ENCODE data around the gene H2AZ2. TPM values are rescaled to one million over a fixed set of nuclear protein-coding genes. Genes with fewer than 3 reads are reported as not detected.
A peak's percentile ranks its signal among the peaks of the same experiment; 100 is the strongest.
"Not testable (repeated sequence)": the region's sequence is repeated elsewhere in the genome, so short reads cannot be mapped to it uniquely, and the experiment has no call there.

Gene H2AZ2
- total RNA-seq, 3 donors from 2014 or later = 126 to 242 (median 158) TPM

DNA sequence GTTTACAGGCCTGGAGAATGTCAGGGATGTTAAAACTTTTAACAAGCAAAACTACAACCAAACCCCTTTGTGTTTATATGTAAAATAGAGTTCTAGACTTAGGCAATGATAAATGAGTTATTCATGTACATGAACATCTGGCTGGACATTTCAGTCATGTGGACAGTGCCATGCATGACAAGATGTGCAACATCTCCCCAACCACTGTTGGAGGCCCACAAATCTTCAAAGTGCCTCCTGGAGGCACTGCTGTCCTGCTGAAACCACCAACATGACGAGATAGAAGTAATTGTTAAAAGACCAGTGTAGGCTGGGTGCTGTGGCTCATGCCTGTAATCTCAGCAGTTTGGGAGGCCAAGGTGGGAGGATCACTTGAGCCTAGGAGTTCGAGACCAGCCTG lies 33.0 kb downstream of the H2AZ2 start:
- no peak overlapping the region for H3K4me3 ChIP-seq
- no peaks in the 10 kb centered on the region for H3K9me3 ChIP-seq
- H3K4me1 ChIP-seq (ENCODE audit: low read depth) = no peaks in the 10 kb centered on the region
- no peak for DNase-seq
- TF ChIP-seq, protein P1, sequence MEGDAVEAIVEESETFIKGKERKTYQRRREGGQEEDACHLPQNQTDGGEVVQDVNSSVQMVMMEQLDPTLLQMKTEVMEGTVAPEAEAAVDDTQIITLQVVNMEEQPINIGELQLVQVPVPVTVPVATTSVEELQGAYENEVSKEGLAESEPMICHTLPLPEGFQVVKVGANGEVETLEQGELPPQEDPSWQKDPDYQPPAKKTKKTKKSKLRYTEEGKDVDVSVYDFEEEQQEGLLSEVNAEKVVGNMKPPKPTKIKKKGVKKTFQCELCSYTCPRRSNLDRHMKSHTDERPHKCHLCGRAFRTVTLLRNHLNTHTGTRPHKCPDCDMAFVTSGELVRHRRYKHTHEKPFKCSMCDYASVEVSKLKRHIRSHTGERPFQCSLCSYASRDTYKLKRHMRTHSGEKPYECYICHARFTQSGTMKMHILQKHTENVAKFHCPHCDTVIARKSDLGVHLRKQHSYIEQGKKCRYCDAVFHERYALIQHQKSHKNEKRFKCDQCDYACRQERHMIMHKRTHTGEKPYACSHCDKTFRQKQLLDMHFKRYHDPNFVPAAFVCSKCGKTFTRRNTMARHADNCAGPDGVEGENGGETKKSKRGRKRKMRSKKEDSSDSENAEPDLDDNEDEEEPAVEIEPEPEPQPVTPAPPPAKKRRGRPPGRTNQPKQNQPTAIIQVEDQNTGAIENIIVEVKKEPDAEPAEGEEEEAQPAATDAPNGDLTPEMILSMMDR (IDR thresholded peaks at IDR 0.05) = no peak
- ATAC-seq = no peak
- H3K36me3 ChIP-seq (ENCODE audit: low read depth) = no peaks in the 10 kb centered on the region
- intact Hi-C loops (cut with DNase I, micrococcal nuclease) = no loop called here

DNA sequence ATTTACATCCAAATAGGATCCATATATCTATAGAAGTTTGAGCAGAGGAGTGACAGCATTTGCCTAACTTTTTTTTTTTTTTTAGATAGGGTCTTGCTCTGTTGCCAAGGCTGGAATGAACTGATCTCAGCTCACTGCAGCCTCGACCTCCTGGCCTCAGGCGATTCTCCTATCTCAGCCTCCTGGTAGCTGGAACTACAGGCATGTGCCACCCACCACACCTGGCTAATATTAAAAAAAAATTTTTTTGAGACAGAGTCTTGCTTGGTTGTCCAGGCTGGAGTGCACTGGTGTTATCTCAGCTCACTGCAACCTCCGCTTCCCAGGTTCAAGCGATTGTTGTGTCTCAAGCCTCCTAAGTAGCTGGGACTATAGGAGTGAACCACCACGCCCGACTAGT lies 36.3 kb downstream of the H2AZ2 start:
- Histone ChIP-seq H3K4me3 (no peak overlapping the region), H3K9me3 (no peaks in the 10 kb centered on the region), H3K36me3 (ENCODE audit: low read depth) (no peaks in the 10 kb centered on the region), H3K4me1 (ENCODE audit: low read depth) (no peaks in the 10 kb centered on the region)
- intact Hi-C loops (cut with DNase I, micrococcal nuclease) = no loop called here
- ATAC-seq (no peak), DNase-seq (no peak)
- TF ChIP-seq, protein P1 (IDR thresholded peaks at IDR 0.05) = no peak

DNA sequence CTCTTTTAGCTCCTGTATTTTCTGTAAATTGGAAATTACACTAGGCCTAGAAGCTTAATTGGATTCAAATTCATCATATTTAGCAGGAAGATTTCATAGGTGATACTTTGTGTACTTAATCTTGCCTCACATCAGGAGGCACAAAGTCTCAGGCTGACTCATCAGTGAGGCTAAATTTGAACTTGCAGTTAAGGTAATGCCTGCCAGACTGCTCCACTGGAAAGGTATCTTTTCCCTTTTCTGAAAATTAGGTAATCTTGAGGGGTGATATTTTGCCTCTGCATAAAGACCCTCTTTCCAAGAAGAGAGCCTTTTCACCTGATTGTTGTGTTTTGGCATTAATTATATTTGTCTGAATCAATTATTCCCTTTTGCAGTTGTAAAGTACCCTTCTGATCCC lies 36.8 kb downstream of the H2AZ2 start:
- Histone ChIP-seq H3K9me3 (no peaks in the 10 kb centered on the region), H3K4me3 (no peak overlapping the region), H3K36me3 (ENCODE audit: low read depth) (no peaks in the 10 kb centered on the region), H3K4me1 (ENCODE audit: low read depth) (no peaks in the 10 kb centered on the region)
- DNase-seq (no peak), ATAC-seq (peak; percentile 59)
- intact Hi-C loops (cut with DNase I, micrococcal nuclease) = no loop called here
- TF ChIP-seq, protein P1 (IDR thresholded peaks at IDR 0.05) = no peak

DNA sequence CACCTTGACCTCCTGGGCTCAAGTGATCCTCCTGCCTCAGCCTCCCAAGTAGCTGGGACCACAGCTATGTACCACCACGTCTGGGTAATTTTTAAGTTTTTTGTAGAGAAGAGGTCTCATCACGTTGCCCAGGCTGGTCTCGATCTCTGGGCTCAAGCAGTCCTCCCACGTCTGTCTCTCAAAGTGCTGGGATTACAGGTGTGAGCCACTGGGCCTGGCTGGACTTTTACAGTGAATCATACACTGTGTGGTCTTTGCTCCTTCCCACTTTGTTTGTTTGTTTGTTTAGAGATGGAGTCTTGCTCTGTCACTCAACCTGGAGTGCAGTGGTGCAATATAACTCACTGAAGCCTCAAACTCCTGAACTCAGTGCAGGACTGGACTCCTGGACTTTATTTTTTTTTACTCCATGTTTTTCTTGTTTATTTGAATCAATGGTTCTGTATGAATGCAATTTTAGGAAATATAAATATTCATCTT lies 38.9 kb downstream of the H2AZ2 start:
- Histone ChIP-seq H3K4me1 (ENCODE audit: low read depth) (no peaks in the 10 kb centered on the region), H3K9me3 (no peaks in the 10 kb centered on the region), H3K4me3 (no peak overlapping the region), H3K36me3 (ENCODE audit: low read depth) (no peaks in the 10 kb centered on the region)
- no peak for ATAC-seq
- intact Hi-C loops (cut with DNase I, micrococcal nuclease) = no loop called here
- DNase-seq = no peak
- TF ChIP-seq, protein P1 (IDR thresholded peaks at IDR 0.05) = no peak

DNA sequence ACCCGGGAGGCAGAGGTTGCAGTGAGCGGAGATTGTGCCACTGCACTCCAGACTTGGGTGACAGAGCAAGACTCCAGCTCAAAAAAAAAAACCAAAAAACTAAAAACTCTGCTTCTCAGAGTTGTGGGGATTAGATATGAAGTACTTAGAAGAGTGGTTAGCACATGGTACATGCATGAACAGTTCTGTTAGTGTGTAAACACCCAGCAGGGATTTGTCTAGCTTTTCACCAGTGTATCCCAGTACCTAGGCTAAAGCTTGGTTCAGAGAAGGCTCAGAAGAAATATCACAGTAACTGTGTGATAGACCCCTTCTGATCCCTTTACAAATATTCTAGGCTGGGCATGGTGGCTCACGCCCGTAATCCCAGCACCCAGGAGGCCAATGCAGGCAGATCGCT lies 41.9 kb downstream of the H2AZ2 start:
- TF ChIP-seq, protein P1 (IDR thresholded peaks at IDR 0.05) = no peak
- peaks cover 13% of the 10 kb centered on the region for H3K36me3 ChIP-seq (ENCODE audit: low read depth)
- intact Hi-C loops (cut with DNase I, micrococcal nuclease) = no loop called here
- ATAC-seq = peak; percentile 12
- DNase-seq = no peak
- H3K4me3 ChIP-seq = no peak overlapping the region
- no peaks in the 10 kb centered on the region for H3K9me3 ChIP-seq
- H3K4me1 ChIP-seq (ENCODE audit: low read depth) = no peaks in the 10 kb centered on the region

DNA sequence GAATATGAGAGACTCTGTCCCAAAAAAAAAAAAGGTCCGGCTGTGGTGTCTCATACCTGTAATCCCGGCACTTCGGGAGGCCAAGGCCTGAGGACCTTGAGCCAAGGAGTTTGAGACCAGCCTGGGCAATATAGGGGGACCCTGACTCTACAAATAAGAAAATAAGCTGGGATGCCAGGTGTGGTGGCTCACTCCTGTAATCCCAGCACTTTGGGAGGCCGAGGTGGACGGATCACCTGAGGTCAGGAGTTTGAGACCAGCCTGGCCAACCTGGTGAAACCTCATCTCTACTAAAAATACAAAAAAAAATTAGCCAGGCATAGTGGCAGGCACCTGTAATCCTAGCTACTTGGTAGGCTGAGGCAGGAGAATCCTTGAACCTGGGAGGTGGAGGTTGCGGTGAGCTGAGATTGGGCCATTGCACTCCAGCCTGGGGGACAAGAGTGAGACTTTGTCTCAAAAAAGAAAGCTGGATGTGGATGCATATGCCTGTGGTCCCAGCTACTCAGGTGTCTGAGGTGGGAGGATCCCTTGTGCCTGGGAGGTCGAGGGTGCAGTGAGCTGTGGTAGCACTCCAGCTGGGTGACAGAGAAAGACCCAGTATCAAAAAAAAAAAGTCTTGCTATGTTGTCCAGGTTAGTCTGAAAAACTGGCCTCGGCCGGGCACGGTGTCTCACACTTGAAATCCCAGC lies 43.9 kb downstream of the H2AZ2 start:
- H3K36me3 ChIP-seq (ENCODE audit: low read depth) = peaks cover 13% of the 10 kb centered on the region
- DNase-seq; intact Hi-C loops (cut with DNase I, micrococcal nuclease); H3K4me3 ChIP-seq; H3K9me3 ChIP-seq; H3K4me1 ChIP-seq (ENCODE audit: low read depth): not testable (repeated sequence)
- peak; percentile 19 for ATAC-seq

All from mucosa of descending colon (tissue), 3 donors.